OCI-LY1 (cell line): ENCODE measurements around the gene SYAP1.

Source experiments
- H2AFZ ChIP-seq: fragments of 200-600 bp; sonication (generic), shearing (Covaris generic); 2 replicates; pipeline ENCODE4 v1.6.0; 2014; ENCODE audit warnings: antibody characterized with exemption, mild to moderate bottlenecking, low read length
- H3F3A ChIP-seq: fragments of 200-600 bp; sonication (generic), shearing (Covaris generic); 2 replicates; pipeline ENCODE4 v1.6.0; 2014; ENCODE audit warnings: mild to moderate bottlenecking, antibody characterized with exemption, low read length, moderate library complexity; ENCODE audit not compliant: insufficient read depth
- H3K27ac ChIP-seq: fragments of 200-600 bp; sonication (generic); 2 replicates; pipeline ENCODE4 v1.5.1; 2014; ENCODE audit warnings: low read length, mixed run types, mild to moderate bottlenecking, low read depth; ENCODE audit not compliant: poor library complexity, severe bottlenecking
- H3K27me3 ChIP-seq: fragments of 200-600 bp; sonication (generic); 2 replicates; pipeline ENCODE4 v1.6.0; 2014; ENCODE audit warnings: antibody characterized with exemption, mild to moderate bottlenecking, low read length, moderate library complexity; ENCODE audit not compliant: insufficient read depth
- H3K36me3 ChIP-seq: fragments of 200-600 bp; sonication (generic); 2 replicates; pipeline ENCODE4 v1.6.1; 2014; ENCODE audit warnings: mild to moderate bottlenecking, antibody characterized with exemption, low read length, moderate library complexity, mixed read lengths; ENCODE audit not compliant: insufficient read depth
- H3K4me1 ChIP-seq: fragments of 200-600 bp; sonication (generic); 2 replicates; pipeline ENCODE4 v1.5.1; 2014; ENCODE audit warnings: mild to moderate bottlenecking, low read length, moderate library complexity; ENCODE audit not compliant: insufficient read depth, severe bottlenecking
- H3K4me2 ChIP-seq: fragments of 200-600 bp; sonication (generic), shearing (Covaris generic); 2 replicates; pipeline ENCODE4 v1.6.1; 2014; ENCODE audit warnings: low read length
- H3K4me3 ChIP-seq: fragments of 200-600 bp; sonication (generic); 2 replicates; pipeline ENCODE4 v1.5.1; 2014; ENCODE audit warnings: low read length, low read depth, mild to moderate bottlenecking, mixed read lengths; ENCODE audit not compliant: poor library complexity, severe bottlenecking
- H3K79me2 ChIP-seq: fragments of 200-600 bp; shearing (Covaris generic); 2 replicates; pipeline ENCODE4 v1.6.1; 2016; ENCODE audit warnings: mixed run types, low read length, mixed read lengths; ENCODE audit not compliant: insufficient read depth
- H3K9ac ChIP-seq: fragments of 200-600 bp; sonication (generic), shearing (Covaris generic); 2 replicates; pipeline ENCODE4 v1.6.1; 2014; ENCODE audit warnings: mild to moderate bottlenecking, low read length, mixed read lengths
- H3K9me2 ChIP-seq: fragments of 200-600 bp; sonication (generic), shearing (Covaris generic); 2 replicates; pipeline ENCODE4 v1.6.1; 2014; ENCODE audit warnings: low read depth, mild to moderate bottlenecking, low read length, mixed read lengths
- H3K9me3 ChIP-seq: fragments of 200-600 bp; shearing (Covaris generic); 2 replicates; pipeline ENCODE4 v1.6.1; 2014; ENCODE audit warnings: low read length, mixed read lengths
- H4K20me1 ChIP-seq: fragments of 200-600 bp; sonication (generic), shearing (Covaris generic); 2 replicates; pipeline ENCODE4 v1.6.0; 2016; ENCODE audit warnings: mild to moderate bottlenecking, low read length; ENCODE audit not compliant: insufficient read depth
- EZH2 ChIP-seq: fragments of 200-600 bp; sonication (generic), shearing (Covaris generic); IDR thresholded peaks from 2 replicates; pipeline ENCODE4 v1.8.0; 2017; ENCODE audit warnings: borderline replicate concordance, mixed run types, mild to moderate bottlenecking, antibody characterized with exemption, low read length, moderate library complexity, mixed read lengths
- TF ChIP-seq, protein P1 (sequence below): fragments of 200-600 bp; sonication (generic), shearing (Covaris generic); IDR thresholded peaks from 2 replicates; pipeline ENCODE4 v1.5.1; 2017; ENCODE audit warnings: mild to moderate bottlenecking, antibody characterized with exemption, low read length, moderate library complexity, mixed read lengths

The SYAP1 gene

DNA sequence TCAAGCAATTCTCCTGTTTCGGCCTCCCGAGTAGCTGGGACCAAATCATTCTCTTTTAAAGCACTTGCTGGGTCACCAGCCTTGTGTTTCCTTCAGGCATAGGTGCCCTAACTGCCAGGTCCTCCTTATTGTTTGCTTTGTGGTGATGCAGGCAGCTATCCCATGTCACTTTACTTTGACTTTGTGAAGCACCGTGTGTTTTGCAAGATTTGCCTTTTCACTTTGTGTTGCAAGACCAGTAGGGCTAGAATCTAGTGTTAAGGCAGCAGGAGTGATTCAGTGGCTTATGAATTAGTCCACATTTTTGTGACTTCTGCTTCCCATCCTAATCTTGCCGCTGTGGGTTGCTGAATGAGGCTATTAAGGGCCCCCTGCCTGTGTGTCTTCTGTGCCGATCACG, 20.2 kb downstream of the SYAP1 start:
- Histone ChIP-seq H3K4me2 (no peak overlapping the region), H4K20me1 (no peaks in the 10 kb centered on the region), H3K4me1 (no peaks in the 10 kb centered on the region), H3K36me3 (peaks cover 58% of the 10 kb centered on the region), H3K9ac (no peak overlapping the region), H3K4me3 (no peak overlapping the region), H3K9me2 (no peaks in the 10 kb centered on the region), H3K9me3 (no peaks in the 10 kb centered on the region), H3K27me3 (no peaks in the 10 kb centered on the region), H2AFZ (no peak overlapping the region), H3K27ac (no peak overlapping the region), H3F3A (no peaks in the 10 kb centered on the region), H3K79me2 (no peaks in the 10 kb centered on the region)
- TF ChIP-seq, protein P1, sequence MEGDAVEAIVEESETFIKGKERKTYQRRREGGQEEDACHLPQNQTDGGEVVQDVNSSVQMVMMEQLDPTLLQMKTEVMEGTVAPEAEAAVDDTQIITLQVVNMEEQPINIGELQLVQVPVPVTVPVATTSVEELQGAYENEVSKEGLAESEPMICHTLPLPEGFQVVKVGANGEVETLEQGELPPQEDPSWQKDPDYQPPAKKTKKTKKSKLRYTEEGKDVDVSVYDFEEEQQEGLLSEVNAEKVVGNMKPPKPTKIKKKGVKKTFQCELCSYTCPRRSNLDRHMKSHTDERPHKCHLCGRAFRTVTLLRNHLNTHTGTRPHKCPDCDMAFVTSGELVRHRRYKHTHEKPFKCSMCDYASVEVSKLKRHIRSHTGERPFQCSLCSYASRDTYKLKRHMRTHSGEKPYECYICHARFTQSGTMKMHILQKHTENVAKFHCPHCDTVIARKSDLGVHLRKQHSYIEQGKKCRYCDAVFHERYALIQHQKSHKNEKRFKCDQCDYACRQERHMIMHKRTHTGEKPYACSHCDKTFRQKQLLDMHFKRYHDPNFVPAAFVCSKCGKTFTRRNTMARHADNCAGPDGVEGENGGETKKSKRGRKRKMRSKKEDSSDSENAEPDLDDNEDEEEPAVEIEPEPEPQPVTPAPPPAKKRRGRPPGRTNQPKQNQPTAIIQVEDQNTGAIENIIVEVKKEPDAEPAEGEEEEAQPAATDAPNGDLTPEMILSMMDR = no peak
- TF ChIP-seq EZH2 = no peak

DNA sequence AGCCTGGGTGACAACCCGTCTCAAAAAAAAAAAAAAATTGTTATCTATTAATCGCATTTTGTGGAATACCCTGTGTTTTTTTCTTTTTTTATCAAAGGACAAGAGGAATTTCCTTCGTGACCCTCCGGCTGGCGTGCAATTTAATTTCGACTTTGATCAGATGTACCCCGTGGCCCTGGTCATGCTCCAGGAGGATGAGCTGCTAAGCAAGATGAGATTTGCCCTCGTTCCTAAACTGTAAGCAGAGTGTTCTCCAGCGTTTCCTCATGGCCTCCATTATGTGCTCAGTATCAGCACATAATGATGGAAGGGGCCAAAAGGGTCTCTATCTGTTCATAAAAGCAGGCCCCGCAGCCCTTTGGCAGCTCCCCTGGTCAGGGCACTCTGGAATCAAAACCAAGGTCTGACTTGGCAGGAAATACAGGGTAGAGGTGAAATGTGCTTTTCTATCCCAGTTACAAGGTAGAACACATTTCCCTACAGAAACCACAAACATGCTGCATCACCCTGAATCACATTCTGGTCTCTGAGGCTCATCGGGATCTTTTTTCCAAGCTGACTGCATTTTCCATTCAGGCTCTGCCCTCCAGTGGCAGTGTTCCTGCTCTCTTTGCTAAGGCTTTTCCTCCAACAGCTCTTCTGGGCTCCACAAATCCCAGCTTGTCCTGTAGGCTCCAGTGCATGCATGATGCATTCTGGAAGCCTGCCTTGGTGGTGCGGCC, 24.4 kb downstream of the SYAP1 start:
- no peak overlapping the region for H3K4me3 ChIP-seq
- H3F3A ChIP-seq = no peaks in the 10 kb centered on the region
- no peaks in the 10 kb centered on the region for H3K9me2 ChIP-seq
- H3K9ac ChIP-seq = no peak overlapping the region
- no peaks in the 10 kb centered on the region for H3K79me2 ChIP-seq
- no peaks in the 10 kb centered on the region for H3K9me3 ChIP-seq
- H3K4me1 ChIP-seq = no peaks in the 10 kb centered on the region
- TF ChIP-seq, protein P1 = no peak
- TF ChIP-seq EZH2 = no peak
- peaks cover 56% of the 10 kb centered on the region for H3K36me3 ChIP-seq
- H2AFZ ChIP-seq = no peak overlapping the region
- no peak overlapping the region for H3K27ac ChIP-seq
- H4K20me1 ChIP-seq = no peaks in the 10 kb centered on the region
- H3K27me3 ChIP-seq = no peaks in the 10 kb centered on the region
- H3K4me2 ChIP-seq = no peak overlapping the region

- Histone ChIP-seq H3K9ac (no peak overlapping the region), H3K36me3 (peaks cover 60% of the 10 kb centered on the region), H3K4me2 (no peak overlapping the region), H3K27me3 (no peaks in the 10 kb centered on the region), H3K27ac (no peak overlapping the region), H3K4me1 (no peaks in the 10 kb centered on the region), H3K9me2 (no peaks in the 10 kb centered on the region), H3K79me2 (no peaks in the 10 kb centered on the region), H4K20me1 (no peaks in the 10 kb centered on the region), H3K9me3 (no peaks in the 10 kb centered on the region), H3K4me3 (no peak overlapping the region), H3F3A (no peaks in the 10 kb centered on the region), H2AFZ (no peak overlapping the region)
- no peak for TF ChIP-seq EZH2
- TF ChIP-seq, protein P1 = no peak
Measured at GRCh38 chrX:16745102-16745501, 25.7 kb downstream of the SYAP1 start.
